ENCODE data around the gene PDRG1.

The PDRG1 gene

DNA sequence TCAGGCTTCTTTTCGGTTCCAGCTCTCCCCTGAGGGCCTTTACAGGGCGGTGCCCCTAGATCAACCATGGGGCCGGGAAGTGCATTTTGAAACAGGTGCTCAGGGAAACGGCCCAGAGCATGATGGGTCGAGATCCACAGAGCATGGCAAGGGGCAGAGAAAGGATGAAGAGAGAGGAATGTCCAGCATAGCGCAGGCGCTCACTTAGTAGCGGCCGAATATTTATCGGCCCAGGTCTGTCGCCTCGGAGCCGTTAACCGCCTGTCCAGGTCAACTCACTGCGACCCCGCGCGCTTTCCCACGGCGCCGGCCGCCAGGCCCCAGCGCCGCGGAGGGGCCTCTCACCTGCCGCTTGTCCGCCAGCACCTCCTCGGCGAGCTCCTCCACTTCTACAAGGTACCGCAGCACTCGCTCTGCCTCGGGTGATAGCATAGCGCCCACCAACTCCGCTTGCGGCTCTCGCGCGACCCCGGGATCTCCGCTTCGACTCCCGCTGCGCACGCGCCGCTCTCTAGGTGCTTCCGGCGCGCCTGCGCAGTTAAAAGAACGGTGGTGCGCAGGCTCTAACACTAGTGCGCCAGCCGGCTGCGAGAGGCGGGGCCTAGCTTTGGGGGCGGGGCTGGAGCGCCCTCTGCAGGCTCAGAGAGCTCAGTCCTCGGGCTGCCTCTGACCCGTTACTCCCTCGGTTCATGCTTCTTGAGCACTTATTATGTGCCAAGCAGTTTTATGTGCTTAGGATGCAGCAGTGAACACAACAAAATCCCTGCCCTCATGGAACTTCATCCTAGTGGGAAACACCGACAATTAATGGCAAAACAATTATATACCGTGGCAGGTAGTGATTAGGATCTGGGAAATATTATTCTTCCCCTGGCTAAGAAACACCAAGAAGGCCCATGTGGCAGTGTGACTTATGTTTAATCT lies at the start of gene PDRG1:
TSS of gene PDRG1 (minus strand) at position 517 of the 924 bp plus-strand sequence. CDS start at position 432, 85 bp downstream.
- FAIRE-seq, result no peak

DNA sequence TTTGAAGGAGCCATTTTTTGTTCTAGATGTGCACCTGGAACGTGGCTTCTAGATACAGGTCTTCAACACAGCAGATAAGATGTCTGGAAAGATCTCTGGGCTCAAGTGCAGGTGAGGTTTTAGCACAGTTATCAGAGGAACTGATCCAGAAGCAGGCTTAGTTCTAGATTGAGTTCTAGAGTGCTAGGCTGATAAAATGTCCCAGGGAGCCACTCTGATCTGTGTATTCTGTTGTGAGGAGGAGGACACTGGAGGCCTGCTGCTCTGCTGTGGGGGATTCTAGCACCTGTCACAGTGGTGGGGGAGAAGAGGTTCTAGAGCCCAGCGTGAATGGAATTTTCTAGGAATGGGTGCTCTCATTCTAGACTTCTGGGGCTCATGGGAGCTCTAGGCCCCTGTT lies 46.4 kb upstream of the PDRG1 start:
- FAIRE-seq, result no peak

DNA sequence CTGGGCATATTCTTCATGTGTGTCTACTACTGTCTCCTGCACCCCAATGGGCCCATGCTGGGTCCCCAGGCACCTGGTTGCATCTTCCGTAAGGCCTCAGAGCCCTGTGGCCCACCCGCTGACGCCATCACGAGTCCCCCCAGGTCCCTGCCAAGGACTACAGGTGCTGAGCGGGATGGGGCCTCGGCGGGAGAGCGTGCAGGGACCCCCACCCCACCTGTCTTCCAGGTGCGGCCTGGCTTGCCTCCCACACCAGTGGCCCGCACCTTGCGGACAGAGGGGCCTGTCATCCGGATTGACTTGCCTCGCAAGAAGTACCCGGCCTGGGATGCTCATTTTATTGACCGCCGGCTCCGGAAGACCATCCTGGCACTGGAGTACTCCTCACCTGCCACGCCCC lies 45.1 kb upstream of the PDRG1 start:
- no peak for FAIRE-seq

DNA sequence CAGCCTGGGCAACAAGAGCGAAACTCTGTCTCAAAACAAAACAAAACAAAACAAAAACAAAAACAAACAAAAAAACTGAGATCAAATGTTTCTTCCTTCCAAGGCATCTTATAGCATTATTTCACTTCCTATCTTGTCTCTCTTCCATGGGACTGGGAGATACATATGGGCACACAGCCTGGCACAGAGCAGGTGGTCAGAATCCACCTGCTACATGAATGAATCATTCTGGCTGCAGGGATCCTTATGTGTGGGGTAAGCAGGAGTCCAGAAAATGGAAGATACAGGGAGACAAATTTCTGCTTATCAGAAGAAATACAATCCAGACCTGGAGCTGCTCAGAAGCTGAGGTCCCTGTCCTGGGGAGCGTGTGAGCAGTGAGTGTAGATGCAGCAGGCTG lies 40.2 kb upstream of the PDRG1 start:
- no peak for FAIRE-seq

DNA sequence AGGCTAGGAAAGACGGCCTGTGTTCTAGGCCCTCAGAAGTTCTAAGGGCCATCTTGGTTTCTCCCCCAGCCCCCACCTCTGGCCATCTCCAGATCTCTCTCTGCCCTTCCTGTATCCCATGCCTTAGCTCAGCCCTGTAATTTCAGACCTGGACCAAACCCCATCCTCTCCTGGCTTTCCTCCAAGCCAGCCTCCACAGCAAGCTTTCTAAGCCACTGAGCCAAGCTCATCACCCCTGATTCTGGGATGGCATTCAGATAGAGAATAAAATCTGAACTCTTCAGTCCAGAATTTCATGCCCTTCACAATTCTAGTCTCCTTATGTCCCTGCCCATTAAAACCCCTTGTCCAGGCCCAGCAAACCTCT lies 39.5 kb upstream of the PDRG1 start:
- no peak for FAIRE-seq

DNA sequence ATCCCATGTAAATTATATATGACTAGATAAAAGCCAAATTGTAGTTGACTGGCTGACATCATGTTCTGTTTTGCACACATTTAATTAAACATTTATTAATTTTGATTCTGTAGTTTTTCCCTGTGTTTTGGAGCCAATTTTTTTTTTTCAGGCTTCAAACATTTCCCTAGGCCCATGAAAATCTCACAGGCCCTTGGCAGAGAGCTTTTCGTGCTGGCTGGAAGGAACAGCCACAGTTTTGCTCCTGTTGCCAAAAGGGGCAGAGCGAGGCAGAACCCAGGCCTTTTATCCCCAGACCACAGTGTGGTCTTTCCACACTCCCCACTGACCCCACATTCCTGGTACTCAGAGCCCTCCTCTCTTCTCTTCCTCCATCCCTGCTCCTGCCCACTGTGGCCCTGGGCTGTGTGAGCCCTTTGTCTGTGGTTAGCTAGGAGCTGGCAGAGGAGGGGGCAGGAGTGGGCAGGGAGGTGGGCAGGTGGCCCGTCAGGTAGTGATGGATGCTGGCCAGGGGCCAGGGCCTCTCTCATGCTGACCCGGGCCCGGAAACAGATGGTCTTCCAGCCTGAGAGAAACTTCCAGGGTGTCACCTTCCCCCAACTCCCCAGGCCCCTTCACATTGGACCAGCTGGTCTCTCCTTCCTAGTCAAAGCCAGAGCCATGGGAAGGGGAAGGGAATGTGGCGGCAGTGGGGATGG lies 38.9 kb upstream of the PDRG1 start:
- FAIRE-seq, result no peak

DNA sequence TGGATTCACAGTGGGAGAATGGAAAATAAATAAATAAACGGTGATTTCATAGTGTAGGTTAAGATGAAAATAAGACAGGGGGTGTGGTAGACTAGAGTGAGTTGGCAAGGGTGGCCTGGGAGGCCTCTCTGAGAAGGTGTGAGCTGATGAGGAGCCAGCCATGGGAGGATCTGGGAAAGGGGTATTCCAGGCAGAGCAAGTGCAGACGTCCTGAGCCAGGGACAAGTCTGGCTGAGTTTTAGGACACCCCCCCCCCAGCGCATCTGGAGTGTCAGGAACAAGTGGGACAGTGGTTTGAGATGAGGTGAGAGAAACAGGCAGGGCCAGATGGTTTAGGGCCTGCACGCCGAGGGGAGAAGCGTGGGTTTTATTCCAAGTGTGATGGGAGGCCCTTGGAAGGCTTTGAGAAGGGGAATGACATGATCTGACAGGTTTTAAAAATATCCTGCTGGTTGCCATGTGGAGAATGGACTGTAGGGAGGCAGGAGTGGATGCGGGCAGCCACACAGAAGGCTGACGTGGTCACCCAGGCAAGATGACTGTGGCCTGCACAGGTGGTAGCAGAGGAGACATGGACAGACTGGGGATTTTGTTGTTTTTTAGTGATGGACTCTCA lies 37.3 kb upstream of the PDRG1 start:
- FAIRE-seq, result no peak

DNA sequence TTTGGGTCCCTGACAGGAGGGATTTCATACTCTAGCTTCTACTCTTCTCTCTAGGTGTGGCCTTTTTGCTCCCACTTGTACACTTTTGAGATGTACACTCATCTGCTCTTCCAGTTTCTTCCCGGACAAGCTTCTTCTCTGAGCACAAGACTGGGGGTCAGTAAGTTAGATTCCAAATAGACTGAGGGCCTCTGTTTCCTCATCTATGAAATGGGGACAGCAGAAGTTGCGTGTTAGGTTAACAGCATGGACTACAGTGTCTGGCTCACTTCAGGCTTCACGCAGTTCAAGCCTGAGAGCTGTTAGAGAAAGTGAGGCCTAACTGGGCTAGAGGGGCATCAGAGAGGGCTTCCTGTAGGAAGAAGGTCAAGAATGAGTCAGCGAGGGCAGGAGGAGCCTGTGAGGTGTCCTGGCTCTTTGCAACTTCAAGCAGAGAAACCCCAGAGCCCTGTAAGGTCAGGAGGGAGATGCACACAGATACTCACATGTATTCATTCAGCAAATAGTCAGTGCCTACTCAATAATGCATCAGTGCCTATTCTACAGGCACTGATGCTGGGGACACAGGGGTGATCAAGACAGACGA lies 36.7 kb upstream of the PDRG1 start:
- FAIRE-seq, result no peak

DNA sequence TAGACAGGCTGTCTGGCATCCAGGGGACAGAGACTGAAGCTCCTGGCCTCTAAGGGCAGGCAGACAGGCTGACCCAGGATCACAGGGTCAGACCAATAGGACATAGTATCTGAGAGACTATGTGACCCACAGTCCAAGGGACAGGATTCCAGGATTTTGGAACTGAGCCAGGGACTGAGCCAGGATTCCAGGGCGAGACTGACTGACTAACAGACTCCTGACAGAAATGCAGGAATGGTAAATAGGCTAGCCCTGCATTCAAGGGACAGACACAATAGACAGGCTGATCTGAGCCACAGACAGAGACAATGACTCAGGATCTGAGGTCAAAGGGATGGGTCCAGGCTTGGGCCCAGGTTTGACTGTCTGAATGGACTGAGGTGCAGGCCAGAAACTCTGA lies 35.9 kb upstream of the PDRG1 start:
- FAIRE-seq, result no peak

DNA sequence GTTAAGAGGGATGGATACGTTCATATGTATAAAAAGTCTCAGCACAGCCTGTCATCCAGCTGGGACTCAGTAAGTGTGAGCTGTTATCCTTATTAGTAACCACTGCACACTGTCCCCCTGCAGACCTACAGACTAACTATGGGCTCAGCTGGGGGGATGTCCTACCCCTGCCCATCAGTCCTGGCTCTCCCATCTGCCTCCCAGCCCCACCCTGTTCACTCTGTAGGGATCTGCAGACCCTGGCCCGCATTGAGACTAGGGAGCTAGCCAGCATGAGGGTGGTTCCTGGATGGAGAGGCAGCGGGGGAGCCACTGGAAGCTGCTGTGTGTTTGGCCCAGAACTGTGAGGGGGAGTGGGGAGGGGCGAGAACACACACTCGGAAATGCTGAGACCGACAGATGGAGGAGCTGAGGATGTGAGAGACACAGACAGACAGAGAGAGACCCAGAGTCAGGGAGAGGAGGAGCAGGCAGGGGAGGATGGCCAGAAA lies 33.2 kb upstream of the PDRG1 start:
- no peak for FAIRE-seq

DNA sequence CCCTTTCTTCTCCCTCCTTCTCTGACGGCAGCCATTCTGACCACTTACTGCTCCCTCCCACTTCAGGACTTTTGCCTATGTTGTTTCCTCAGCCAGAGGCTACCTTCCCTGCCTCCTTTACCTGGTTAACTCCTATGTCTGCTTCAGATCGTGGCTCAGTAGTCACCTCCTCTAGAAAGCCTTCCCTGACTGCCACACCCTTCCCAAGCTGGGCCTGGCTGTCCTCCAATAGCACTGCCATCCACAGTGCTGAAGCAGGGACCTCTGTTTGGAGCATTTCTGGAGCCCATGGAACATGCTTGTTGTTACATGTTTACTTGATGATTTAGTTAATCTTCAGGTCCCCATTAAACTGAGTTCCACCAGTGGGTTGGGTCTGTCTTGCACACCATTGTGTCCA lies 29.9 kb upstream of the PDRG1 start:
- no peak for FAIRE-seq

DNA sequence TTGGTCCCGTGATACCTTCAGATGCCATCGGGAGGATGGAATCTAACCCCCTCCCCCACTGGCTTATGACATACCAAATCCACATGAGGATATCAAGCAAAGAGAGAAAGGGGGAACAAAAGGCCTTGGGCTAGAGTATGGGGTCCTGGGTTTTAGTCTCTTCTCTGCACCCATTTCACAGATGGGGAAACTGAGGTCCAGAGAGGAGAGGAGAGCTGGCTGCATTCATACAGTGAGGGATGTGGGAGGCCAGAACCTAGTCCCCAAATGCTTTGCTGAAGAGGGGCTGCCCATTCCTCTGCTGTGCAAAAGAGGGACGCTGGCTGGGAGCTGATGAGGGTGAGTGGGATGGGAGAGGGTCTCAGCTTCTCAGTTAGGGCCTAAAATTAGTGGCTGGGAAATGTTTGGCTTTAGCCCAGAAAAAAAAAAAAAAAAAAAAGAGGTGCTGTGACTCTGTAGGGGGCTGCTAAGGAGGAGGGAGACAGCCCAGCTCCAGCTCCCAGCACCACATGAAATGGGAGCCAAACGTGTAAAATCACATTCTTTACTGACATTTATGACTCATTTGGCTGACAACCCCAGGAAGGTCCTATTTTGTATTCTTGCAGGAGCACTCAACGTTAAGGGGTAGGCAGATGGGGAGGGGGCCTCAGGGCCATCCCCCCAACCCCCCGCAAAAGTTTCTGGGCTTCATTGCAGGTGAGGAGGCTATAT lies 28.0 kb upstream of the PDRG1 start:
- no peak for FAIRE-seq

DNA sequence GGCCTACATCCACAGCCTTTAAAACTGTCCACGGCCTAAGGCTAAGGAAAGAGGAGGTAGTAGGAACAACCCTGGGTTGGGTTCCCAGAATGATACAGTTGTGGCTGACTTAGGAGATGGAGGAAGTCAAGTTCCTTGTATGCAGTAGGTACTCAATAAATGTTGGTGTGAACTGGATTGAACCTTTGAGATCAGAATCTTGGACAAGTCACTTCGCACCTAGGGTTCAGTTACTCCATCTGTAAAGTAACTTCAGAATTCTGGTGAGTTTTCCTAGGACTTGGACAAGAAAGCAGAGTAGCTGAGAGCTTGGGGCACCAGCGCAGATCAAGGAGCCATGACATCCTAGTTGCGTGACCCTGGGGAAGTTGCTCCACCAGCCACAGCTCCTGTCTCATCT lies 25.2 kb upstream of the PDRG1 start:
- FAIRE-seq, result no peak

DNA sequence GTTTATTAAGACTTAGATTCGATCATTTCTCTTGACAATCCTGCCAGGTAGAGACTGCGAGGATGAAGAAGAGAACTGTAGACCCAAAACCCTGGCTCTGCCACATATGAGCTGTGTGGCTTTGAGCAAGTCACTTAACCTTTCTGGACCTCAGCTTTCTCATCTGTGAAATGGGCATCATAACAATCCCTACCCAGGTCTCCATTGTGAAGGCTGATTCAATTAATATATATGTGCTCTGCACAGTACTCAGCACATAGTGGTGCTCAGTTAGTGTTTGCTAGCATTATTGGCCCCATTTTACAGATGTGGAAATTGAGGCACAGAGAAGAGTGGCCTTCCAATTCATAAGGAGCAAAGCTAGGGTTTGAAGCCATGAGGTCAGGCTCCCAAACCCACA lies 24.0 kb upstream of the PDRG1 start:
- FAIRE-seq, result no peak

DNA sequence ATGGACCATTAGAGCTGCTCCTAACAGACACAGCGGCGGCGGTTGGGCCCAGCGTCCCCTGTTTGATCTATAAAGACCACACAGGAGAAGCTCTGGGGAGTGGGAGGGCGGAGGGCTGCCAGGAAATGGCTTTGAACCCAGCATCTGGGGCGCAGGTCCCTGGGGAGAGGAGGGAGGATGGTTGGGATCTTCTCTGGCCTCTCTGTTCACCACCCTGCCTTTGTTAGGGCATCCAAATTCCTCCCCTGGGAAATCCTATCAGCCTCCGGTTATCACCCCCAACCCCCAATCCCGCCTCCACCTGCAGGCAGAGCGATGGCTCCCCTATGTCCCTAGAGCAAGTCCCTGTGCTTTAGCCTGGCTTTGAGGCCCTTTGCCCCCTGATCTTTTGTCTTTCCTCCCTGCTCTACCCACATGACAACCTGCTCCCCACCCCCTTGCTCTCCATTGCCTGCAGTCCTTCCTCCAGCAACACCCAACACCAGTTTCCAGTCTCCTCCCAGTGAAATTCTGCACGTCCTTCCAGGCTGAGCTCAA lies 23.2 kb upstream of the PDRG1 start:
- no peak for FAIRE-seq

DNA sequence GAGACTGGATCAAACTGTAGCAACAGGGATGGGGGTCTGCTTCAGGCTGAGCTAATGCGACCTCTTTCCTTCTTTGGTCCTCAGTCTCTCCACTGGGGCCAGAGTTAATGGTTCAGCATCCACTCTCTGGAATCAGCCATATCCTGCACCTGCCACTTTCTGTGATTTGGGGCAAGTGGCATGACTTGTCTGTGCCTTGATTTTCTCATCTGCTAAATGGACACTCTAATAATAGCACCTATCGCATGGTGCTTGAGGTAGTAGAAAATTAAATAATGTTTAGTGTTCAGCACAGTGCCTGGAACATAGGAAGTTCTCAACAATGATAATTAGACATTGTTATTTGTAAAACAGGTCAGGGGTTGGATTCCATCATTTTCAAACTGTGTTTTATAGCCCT lies 22.4 kb upstream of the PDRG1 start:
- no peak for FAIRE-seq

DNA sequence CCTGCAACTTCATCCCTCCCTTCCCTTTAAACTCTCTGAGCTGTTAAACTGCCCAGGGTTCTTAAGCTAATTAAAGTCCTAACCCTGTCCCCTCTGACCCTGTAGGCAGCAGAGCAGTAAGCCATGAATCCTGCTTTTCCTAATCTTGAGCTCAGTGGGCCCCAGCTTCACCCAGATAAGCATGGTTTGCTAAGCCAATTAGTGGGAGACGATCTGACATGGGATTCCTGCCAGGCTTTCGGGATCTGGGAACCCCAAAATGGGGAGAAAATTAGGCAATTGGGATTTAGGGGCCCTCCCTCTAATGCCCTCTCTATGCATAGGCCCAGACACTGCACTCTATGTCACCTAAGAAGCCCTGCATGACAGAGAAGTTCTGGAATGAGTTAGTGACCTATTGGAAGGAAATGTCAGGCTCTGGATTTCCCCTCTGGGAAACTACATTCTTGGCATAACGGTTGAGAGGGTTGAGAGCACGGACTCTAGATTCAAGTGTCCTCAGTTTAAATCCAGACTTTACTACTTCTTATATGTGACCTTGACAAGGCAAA lies 20.7 kb upstream of the PDRG1 start:
- no peak for FAIRE-seq

DNA sequence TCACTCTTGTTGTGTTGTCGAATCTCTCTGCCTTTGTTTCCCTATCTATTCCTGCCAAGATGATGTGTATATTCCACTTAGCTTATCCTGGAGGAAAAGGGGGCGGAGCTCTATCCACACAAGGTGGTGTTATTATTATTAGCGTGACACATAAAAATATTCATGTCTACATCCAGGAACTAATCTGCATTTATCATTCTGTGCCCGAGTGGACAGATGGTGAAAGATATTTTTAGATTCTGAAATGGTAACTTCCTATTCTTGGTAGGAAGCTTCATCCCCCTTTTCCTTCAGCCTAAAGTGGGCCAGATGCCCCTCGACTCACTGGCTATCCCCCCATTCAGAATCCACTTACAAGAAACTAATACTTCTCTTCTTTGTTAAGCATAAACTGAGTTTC lies 18.1 kb upstream of the PDRG1 start:
- no peak for FAIRE-seq

DNA sequence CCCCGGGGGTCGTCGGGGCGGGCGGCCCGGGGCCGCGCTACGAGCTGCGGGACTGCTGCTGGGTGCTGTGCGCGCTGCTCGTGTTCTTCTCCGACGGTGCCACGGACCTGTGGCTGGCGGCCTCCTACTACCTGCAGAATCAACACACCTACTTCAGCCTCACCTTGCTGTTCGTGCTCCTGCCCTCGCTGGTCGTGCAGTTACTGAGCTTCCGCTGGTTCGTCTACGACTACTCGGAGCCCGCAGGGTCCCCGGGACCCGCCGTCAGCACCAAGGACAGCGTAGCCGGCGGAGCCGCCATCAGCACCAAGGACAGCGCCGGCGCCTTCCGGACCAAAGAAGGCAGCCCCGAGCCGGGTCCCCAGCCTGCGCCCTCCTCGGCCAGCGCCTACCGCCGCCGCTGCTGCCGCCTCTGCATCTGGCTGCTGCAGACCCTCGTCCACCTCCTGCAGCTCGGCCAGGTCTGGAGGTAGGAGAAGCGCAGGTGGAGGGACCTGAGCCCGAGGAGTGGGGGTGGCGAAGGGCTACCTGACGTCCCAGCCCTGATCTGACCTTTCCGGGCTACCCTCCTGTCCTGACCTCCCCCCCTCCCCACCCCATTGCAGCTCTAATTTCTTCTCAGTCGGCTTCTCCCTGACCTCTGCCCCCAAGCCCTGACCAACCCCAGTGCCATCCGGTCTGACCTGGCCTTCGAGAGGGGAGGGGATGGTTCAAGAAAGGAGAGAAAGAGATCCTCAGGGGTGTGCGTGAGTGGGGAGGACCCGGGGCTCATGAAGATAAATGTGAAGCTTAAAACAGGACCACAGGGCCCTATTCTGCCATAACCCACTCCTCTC lies 16.7 kb upstream of the PDRG1 start:
- no peak for FAIRE-seq

DNA sequence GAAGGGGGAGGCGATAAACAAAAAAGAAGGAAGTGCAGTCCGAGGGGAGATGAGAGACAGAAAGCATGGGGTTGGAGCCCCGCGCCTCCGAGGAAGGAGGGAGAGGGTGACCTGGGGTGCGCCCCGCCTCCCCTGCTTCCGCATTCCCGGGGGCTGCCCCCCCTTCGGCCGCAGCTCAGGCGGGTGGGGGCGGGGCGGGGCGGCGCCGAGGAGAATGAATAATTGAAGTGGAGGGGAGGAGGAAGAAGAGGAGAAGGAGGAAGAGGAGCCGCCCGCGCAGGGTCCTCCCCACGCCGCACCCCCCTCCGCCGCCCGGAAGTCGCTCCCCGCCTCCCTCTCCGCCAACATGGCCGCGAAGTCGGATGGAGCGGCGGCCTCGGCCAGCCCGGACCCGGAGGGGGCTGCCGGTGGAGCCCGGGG lies 16.0 kb upstream of the PDRG1 start, which contains the start of gene XKR7:
TSS of gene XKR7 (plus strand) at position 322 of the 420 bp plus-strand sequence. CDS start at position 347, 25 bp downstream.
- FAIRE-seq, result no peak
